Endothelial cell of umbilical vein (primary cell): ENCODE data around the gene DBR1. TPM values are rescaled to one million over a fixed set of nuclear protein-coding genes. Genes with fewer than 3 reads are reported as not detected.

Experiments used
- BruUV-seq: library from RNA; stranded (reverse); fragments of 400-500 nt; replicated peaks from 2 replicates; lab custom pipeline; 2021; lab: Mats Ljungman, UMichigan
- CTCF ChIA-PET: fragments of 300-600, 350-600 bp; sonication (Branson Sonifier 250); formaldehyde crosslinking; loops from one replicate; lab custom pipeline; 2021; ENCODE audit warnings: antibody characterized with exemption, inconsistent platforms; lab: Charles Lee
- POLR2A ChIA-PET: fragments of 300-600, 350-600 bp; sonication (Branson Sonifier 250); formaldehyde crosslinking; loops from one replicate; lab custom pipeline; 2021; ENCODE audit warnings: antibody characterized with exemption, inconsistent platforms; lab: Charles Lee
- DNase-seq: peaks from one replicate; pipeline ENCODE4 v3.0.0-alpha.2; 2011; ENCODE audit warnings: low read depth, low spot score
- FAIRE-seq: peaks from 2 replicates; lab custom pipeline; 2011; peaks lifted over from hg19 to GRCh38; lab: Jason Lieb, UNC
- H2AFZ ChIP-seq: 2 replicates; pipeline ENCODE4 v1.6.0; 2012; ENCODE audit warnings: low read depth, low read length, control low read depth, inconsistent platforms
- H3K27ac ChIP-seq: 2 replicates; pipeline ENCODE4 v1.5.1; 2011; ENCODE audit warnings: low read depth, mild to moderate bottlenecking, control low read depth, low read length, moderate library complexity; ENCODE audit not compliant: insufficient read depth
- H3K27me3 ChIP-seq, 2 experiments: 2 replicates each; pipeline versions ENCODE4 v1.6.0 to v1.6.1; 2011; ENCODE audit warnings: low read length in 2 of 2, mixed read lengths in 1 of 2; ENCODE audit not compliant: control insufficient read depth in 2 of 2, insufficient read depth in 2 of 2
- H3K36me3 ChIP-seq, 2 experiments: 2 replicates in 1 of 2; 3 replicates in 1 of 2; pipeline ENCODE4 v1.5.1; 2011; ENCODE audit warnings: low read length in 2 of 2, mild to moderate bottlenecking in 1 of 2, moderate library complexity in 1 of 2; ENCODE audit not compliant: control insufficient read depth in 2 of 2, insufficient read depth in 2 of 2; ENCODE audit errors: extremely low read depth in 1 of 2
- H3K4me1 ChIP-seq: 3 replicates; pipeline ENCODE4 v1.5.1; 2011; ENCODE audit warnings: mild to moderate bottlenecking, low read length; ENCODE audit not compliant: control insufficient read depth, insufficient read depth; ENCODE audit errors: extremely low read depth
- H3K4me2 ChIP-seq: 2 replicates; pipeline ENCODE4 v1.6.1; 2011; ENCODE audit warnings: low read length, control low read depth, mixed read lengths; ENCODE audit not compliant: insufficient read depth
- H3K4me3 ChIP-seq, 3 experiments: fragments of 200-600 bp in 1 of 3; sonication (generic), shearing (Covaris generic) in 1 of 3; replicated peaks in 1 of 3; 2 replicates each; pipeline ENCODE4 v1.5.1; 2011 to 2016; ENCODE audit warnings: control low read depth in 3 of 3, low read length in 3 of 3, mild to moderate bottlenecking in 2 of 3, inconsistent platforms in 1 of 3, low read depth in 1 of 3, moderate library complexity in 1 of 3; ENCODE audit not compliant: insufficient read depth in 1 of 3
- H3K79me2 ChIP-seq: 2 replicates; pipeline ENCODE4 v1.6.0; 2012; ENCODE audit warnings: low read length, inconsistent platforms; ENCODE audit not compliant: control insufficient read depth, insufficient read depth
- H3K9ac ChIP-seq: replicated peaks from 2 replicates; pipeline ENCODE3; 2011; ENCODE audit warnings: low read length, control low read depth; ENCODE audit not compliant: insufficient read depth; ENCODE audit errors: extremely low read depth
- H3K9me1 ChIP-seq: replicated peaks from 3 replicates; pipeline ENCODE4 v1.6.0; 2011; ENCODE audit warnings: mild to moderate bottlenecking, low read length; ENCODE audit not compliant: control insufficient read depth, insufficient read depth; ENCODE audit errors: extremely low read depth
- H3K9me3 ChIP-seq: replicated peaks from 2 replicates; pipeline ENCODE4 v1.5.1; 2012; ENCODE audit warnings: low read length, inconsistent platforms; ENCODE audit not compliant: control insufficient read depth, insufficient read depth
- H4K20me1 ChIP-seq: replicated peaks from 2 replicates; pipeline ENCODE3; 2011; ENCODE audit warnings: mild to moderate bottlenecking, low read length; ENCODE audit not compliant: control insufficient read depth, insufficient read depth; ENCODE audit errors: extremely low read depth
- EZH2 ChIP-seq: IDR thresholded peaks from 2 replicates; pipeline ENCODE4 v1.6.1; 2012; ENCODE audit warnings: borderline replicate concordance, low read depth, mild to moderate bottlenecking, moderate library complexity, low read length, inconsistent platforms; ENCODE audit not compliant: severe bottlenecking
- FOS ChIP-seq: IDR thresholded peaks from 2 replicates; pipeline ENCODE4 v1.6.1; 2011; ENCODE audit warnings: mild to moderate bottlenecking, low read length, moderate library complexity, borderline replicate concordance; ENCODE audit not compliant: insufficient read depth
- GATA2 ChIP-seq: IDR thresholded peaks from 2 replicates; pipeline ENCODE4 v1.7.0; 2011; ENCODE audit warnings: low read depth, mild to moderate bottlenecking, moderate library complexity, mixed read lengths, low read length; ENCODE audit not compliant: insufficient read length, insufficient read depth
- JUN ChIP-seq: IDR thresholded peaks from 2 replicates; pipeline ENCODE4 v1.6.1; 2011; ENCODE audit warnings: borderline replicate concordance, low read depth; ENCODE audit not compliant: insufficient read length, insufficient read depth
- MYC ChIP-seq: IDR thresholded peaks from one replicate; pipeline ENCODE4 v1.6.1; 2011; ENCODE audit warnings: mild to moderate bottlenecking, low read depth, low read length
- POLR2A ChIP-seq: IDR thresholded peaks from 2 replicates; pipeline ENCODE4 v1.6.1; 2012; ENCODE audit warnings: low read depth, mild to moderate bottlenecking, control low read depth, low read length
- POLR2AphosphoS5 ChIP-seq: IDR thresholded peaks from 2 replicates; pipeline ENCODE4 v1.6.1; 2012; ENCODE audit warnings: low read depth, mild to moderate bottlenecking, control low read depth, low read length, moderate library complexity; ENCODE audit not compliant: insufficient read depth
- dilution Hi-C: fragments of 300-500 bp; cut with MboI; formaldehyde crosslinking; loops from one replicate; pipeline ENCODE4 v1.15.0; 2019; ENCODE audit warnings: low sequenced_read_pairs; ENCODE audit not compliant: extremely low pct_ligation_motif_present
- intact Hi-C: fragments of 100-400 bp; cut with micrococcal nuclease; formaldehyde crosslinking; loops from one replicate; pipeline ENCODE4 v1.10.0; 2022
- polyA plus RNA-seq, 4 experiments: library from polyadenylated mRNA; depleted of rRNA in 3 of 4; stranded (reverse) in 3 of 4; unstranded in 1 of 4; fragments of >200 nt; gene quantifications; 2 replicates each; pipeline versions ENCODE4 v1.2.1 to v1.2.3, GENCODE V29; 2011 to 2012; ENCODE audit warnings: missing spikeins in 1 of 4
- total RNA-seq: library from RNA; stranded (reverse); gene quantifications from 2 replicates; pipeline ENCODE4 v1.2.3, GENCODE V29; 2021
- TF ChIP-seq, protein P1 (sequence below): IDR thresholded peaks from 2 replicates; pipeline ENCODE4 v1.6.1; 2011; ENCODE audit not compliant: insufficient read depth, insufficient read length

DBR1 gene
- total and polyA plus RNA-seq, 2 donors (not counting 3 experiments of a cell fraction or from before 2014, with no cell fraction given) = 10.3 to 17.8 TPM

DNA sequence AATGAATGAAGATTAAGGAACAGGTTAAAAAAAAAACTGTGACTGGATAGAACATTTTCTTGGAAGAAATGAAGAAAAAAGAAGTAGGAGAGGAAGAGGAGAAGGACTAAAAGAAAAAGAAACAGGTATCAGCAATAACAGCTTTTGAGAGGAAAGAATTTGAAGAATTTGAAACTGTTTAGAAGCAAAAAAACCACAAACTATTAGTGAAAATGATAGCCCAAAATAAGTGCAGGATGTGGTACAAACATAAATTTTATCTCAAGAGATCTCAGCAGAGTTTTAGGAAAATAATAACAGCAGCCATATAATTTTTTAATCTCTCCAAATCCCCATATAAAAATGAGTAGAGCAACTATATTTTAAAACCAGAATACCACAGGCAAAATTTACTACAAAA is 33.8 kb downstream of the DBR1 start:
- Histone ChIP-seq H3K9ac (no peak overlapping the region), H3K4me2 (no peak overlapping the region), H3K9me3 (no peaks in the 10 kb centered on the region), H3K27me3 (peaks cover 3 to 4% of the 10 kb centered on the region in 2 experiments), H3K4me3 (no peak overlapping the region), H3K36me3 (no peaks in the 10 kb centered on the region), H4K20me1 (no peaks in the 10 kb centered on the region), H3K4me1 (no peaks in the 10 kb centered on the region), H3K9me1 (no peaks in the 10 kb centered on the region), H3K79me2 (no peaks in the 10 kb centered on the region), H3K27ac (no peak overlapping the region), H2AFZ (no peak overlapping the region)
- ChIA-PET CTCF (no interaction called here), POLR2A (no interaction called here)
- FAIRE-seq (no peak), DNase-seq (no peak)
- intact Hi-C loops (no loop called here), dilution Hi-C loops (no loop called here)
- TF ChIP-seq, protein P1, sequence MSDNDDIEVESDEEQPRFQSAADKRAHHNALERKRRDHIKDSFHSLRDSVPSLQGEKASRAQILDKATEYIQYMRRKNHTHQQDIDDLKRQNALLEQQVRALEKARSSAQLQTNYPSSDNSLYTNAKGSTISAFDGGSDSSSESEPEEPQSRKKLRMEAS = no peak
- TF ChIP-seq GATA2 (no peak), POLR2A (no peak)
- BruUV-seq = no TSS peak

DNA sequence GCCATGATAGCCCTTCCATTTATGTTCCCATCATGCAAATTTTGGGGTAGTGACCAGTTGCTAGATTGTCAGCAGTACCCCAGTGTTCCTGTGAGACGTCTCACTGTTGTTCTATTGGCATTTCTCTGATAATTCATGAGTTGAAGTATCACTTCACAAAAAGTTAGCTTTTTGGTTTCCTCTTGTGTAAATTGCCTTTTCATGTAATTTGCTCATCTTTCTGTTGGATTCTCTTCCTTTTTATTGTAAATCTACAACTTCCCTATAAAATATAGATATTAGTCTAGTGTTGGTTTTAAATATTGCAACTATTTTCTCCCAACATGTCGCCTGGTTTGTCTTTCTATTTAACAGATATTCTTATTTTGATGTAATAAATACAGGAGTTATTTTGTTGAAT is 35.0 kb downstream of the DBR1 start:
- BruUV-seq = no TSS peak
- no peaks in the 10 kb centered on the region for H3K79me2 ChIP-seq
- no peaks in the 10 kb centered on the region for H3K4me1 ChIP-seq
- POLR2A ChIA-PET = no interaction called here
- no peaks in the 10 kb centered on the region for H4K20me1 ChIP-seq
- no peaks in the 10 kb centered on the region for H3K36me3 ChIP-seq
- dilution Hi-C loops (no loop called here), intact Hi-C loops (no loop called here)
- H3K9me1 ChIP-seq = no peaks in the 10 kb centered on the region
- CTCF ChIA-PET = no interaction called here
- no peak overlapping the region for H2AFZ ChIP-seq
- TF ChIP-seq GATA2 = no peak
- no peak for TF ChIP-seq POLR2A
- TF ChIP-seq FOS = no peak
- no peak for TF ChIP-seq POLR2AphosphoS5
- TF ChIP-seq EZH2 = no peak
- TF ChIP-seq, protein P1 = no peak
- TF ChIP-seq JUN = no peak
- no peak for TF ChIP-seq MYC
- H3K9ac ChIP-seq = no peak overlapping the region
- H3K27ac ChIP-seq = no peak overlapping the region
- H3K9me3 ChIP-seq = no peaks in the 10 kb centered on the region
- no peak overlapping the region for H3K4me3 ChIP-seq
- DNase-seq = no peak
- FAIRE-seq = no peak
- H3K4me2 ChIP-seq = no peak overlapping the region
- H3K27me3 ChIP-seq = peaks cover 4 to 11% of the 10 kb centered on the region in 2 experiments
